ENCODE data around the gene NEK1.

DNA sequence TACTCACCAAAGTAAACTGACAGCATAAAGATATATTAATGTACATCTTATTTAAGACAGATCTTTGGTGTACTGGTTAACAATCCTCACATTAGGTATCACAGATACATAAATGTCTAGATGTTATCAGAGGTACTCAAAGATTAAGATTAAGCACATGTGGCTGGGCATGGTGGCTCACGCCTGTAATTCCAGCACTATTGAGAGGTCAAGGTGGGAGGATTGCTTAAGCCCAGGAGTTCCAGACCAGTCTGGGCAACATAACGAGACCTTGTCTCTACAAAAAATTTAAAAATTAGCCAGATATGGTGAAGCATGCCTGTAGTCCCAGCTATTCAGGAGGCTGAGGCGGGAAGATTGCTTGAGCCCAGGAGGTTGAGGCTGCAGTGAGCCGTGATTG is 195.9 kb downstream of the NEK1 start:
- no peak for TF ChIP-seq EZH2 (IDR thresholded peaks at IDR 0.05; ENCODE audit: insufficient read depth, poor library complexity, severe bottlenecking)
- no peak for TF ChIP-seq EZH2phosphoT487 (IDR thresholded peaks at IDR 0.05; ENCODE audit: insufficient read depth, low read depth)
